Raji (cell line): Measurements from ENCODE around the gene PRKCB.

ENCODE experiments used
- POLR2A ChIP-seq: IDR thresholded peaks from 2 replicates; pipeline ENCODE4 v1.6.1; 2011; ENCODE audit warnings: low read depth, low read length, control low read depth; ENCODE audit not compliant: insufficient read depth

PRKCB gene

GRCh38 chr16:23874613-23875294, 39.0 kb downstream of the PRKCB start:
- no peak for TF ChIP-seq POLR2A

- no peak for TF ChIP-seq POLR2A
These were observed 40.6 kb downstream of the PRKCB start for GRCh38 chr16:23876256-23876896.

GRCh38 chr16:23877107-23878070, 41.6 kb downstream of the PRKCB start:
- no peak for TF ChIP-seq POLR2A

- no peak for TF ChIP-seq POLR2A
These were observed 44.1 kb downstream of the PRKCB start for GRCh38 chr16:23879735-23880373.

GRCh38 chr16:23889189-23889588, 53.4 kb downstream of the PRKCB start:
- TF ChIP-seq POLR2A: no peak

GRCh38 chr16:23893986-23894385, 58.2 kb downstream of the PRKCB start:
- TF ChIP-seq POLR2A: no peak

- no peak for TF ChIP-seq POLR2A
These were observed 59.3 kb downstream of the PRKCB start for GRCh38 chr16:23895052-23895451.

GRCh38 chr16:23896832-23897821, 61.3 kb downstream of the PRKCB start:
- no peak for TF ChIP-seq POLR2A

GRCh38 chr16:23898682-23899430, 63.1 kb downstream of the PRKCB start:
- no peak for TF ChIP-seq POLR2A

- no peak for TF ChIP-seq POLR2A
These were observed 64.1 kb downstream of the PRKCB start for GRCh38 chr16:23899869-23900268.

GRCh38 chr16:23900480-23901177, 64.8 kb downstream of the PRKCB start:
- TF ChIP-seq POLR2A: no peak

GRCh38 chr16:23901178-23902033, 65.6 kb downstream of the PRKCB start:
- no peak for TF ChIP-seq POLR2A
